ENCODE data around the gene FGR.

Gene FGR

GRCh38 chr1:27596986-27597385 is 38.0 kb downstream of the FGR start:
- TF ChIP-seq GATA3 (IDR thresholded peaks at IDR 0.05; ENCODE audit: low read depth, low read length) (no peak), GATA2 (IDR thresholded peaks at IDR 0.05; ENCODE audit: low read depth, low read length) (no peak)

DNA sequence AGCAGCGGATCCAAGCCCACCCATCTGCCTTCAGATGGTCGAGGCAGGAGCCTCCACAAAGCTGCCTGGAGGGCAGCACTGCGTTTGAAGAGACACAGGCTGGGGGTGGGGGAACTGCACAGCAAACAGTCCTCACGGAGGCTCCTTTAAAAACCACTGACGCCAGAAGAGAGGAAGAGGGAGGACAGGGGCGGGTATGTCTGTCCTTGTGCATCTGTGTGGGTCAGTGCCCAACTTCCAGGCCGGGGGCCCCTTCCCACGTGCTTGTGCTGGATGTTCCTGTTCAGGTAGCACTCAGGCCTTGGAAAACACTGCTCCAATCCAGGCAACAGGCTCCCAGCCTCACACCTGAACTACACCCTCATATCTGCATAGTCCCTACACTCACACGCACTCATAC is 38.7 kb downstream of the FGR start:
- TF ChIP-seq GATA3 (IDR thresholded peaks at IDR 0.05; ENCODE audit: low read depth, low read length) (no peak), GATA2 (IDR thresholded peaks at IDR 0.05; ENCODE audit: low read depth, low read length) (no peak)

DNA sequence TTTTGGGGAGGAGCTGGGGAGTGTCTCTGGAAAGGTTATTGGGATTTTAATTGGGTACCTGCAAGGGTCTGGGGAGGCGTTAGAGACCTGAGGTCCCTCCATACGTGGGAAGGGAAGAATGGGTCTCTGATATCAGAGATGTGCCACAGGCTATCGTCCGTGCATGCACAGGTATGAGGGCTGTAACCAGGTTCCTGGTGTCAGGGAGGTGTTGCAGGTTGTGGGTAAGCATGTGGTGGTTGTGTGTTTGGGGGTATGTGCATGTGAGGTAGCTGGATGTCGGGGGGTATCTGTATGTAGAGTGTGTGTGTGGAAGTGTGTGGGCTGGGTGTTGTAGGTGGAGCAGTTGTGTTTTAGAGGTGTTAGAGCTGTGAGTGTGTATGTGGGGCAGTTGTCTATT is 39.4 kb downstream of the FGR start:
- TF ChIP-seq GATA2 (IDR thresholded peaks at IDR 0.05; ENCODE audit: low read depth, low read length) = no peak
- TF ChIP-seq GATA3 (IDR thresholded peaks at IDR 0.05; ENCODE audit: low read depth, low read length) = no peak

DNA sequence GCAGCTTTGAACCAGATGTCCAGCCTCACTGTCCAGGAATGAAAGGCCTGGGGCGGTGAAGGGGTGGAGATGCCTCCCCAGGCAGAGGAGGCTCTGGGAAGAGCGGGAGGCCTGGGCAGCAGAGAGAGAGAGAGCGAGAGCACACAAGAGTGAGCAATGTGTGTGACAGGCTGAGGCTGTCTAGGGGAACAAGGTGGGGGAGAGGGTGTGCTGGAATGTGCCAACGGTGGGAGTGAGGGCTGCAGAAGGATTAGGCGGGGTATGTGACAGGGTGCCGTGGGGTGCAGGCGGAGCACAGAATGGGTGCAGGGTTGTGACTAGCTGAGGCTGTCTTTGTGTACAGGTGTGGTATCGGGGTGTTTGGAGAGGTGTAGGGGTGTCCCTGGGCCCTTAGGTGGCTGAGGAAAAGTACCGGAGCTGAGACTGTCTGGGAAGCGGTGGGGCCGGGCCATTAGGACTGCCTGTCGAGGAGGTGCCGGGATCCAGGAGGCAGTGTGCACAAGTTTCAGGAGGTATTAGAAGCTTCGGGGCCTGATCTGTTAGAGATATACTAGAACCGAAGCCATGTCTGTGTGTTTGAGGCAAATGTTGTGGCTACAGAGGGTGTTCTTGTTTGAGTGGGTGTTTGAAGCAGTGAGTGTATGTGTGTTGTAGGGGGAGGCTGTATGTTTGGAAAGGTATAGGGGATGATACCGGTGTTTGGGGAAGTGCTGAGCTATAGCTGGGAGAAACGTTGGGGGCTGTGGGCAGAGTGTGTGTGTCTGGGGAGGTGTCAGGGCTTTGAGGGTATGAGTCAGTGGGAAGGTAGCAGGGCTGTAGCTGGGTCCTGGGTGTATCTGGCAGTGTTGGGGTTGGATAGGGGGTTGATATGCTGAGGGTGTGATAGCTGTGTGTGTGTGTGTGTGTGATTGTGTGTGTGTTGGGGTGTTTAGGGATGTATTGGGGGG is 40.1 kb downstream of the FGR start:
- TF ChIP-seq GATA2 (IDR thresholded peaks at IDR 0.05; ENCODE audit: low read depth, low read length) (no peak), GATA3 (IDR thresholded peaks at IDR 0.05; ENCODE audit: low read depth, low read length) (no peak)

DNA sequence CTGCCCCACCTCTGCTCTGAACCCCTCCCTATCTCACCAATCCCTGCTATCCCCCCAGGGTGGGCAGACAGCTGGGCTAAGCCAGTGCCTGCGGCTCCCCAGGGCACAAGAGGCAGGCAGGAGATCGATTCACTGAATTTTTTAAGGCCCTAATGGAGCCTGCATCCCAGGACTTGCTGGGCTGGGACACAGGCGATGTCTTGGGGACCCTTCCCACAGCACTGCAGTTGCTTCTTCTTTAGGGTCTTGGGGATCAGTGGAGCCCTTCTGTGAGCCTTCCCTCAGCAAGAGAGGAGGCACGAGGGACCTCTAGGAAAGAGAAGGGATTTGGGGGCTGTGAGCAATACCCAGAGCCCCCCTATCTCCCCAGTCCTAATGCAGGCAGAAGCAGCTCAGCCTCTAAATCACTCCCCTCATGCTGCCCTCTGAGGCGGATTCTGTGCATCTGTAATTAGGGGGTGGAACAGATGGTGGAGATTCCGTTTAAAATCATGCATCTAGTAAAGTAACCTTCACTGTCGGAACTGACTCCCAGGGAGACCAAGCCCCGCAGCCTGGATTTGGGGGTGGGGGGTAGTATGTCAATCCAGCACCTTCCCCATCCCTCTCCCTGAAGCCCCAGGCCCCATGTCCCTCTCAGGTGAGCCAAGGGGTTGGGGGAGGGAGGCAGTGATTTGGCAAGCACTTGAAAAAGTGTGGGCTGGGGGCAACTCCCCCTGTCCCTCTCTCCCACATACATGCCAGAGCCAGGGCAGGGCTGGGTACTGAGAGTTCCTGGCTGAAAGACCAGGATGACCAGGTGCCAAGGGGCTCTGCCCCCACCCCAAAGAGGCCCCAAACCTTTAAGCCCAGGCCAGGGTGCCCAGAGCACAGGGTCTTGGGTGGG is 41.1 kb downstream of the FGR start:
- TF ChIP-seq GATA3 (IDR thresholded peaks at IDR 0.05; ENCODE audit: low read depth, low read length) (no peak), GATA2 (IDR thresholded peaks at IDR 0.05; ENCODE audit: low read depth, low read length) (peak; percentile 68)

DNA sequence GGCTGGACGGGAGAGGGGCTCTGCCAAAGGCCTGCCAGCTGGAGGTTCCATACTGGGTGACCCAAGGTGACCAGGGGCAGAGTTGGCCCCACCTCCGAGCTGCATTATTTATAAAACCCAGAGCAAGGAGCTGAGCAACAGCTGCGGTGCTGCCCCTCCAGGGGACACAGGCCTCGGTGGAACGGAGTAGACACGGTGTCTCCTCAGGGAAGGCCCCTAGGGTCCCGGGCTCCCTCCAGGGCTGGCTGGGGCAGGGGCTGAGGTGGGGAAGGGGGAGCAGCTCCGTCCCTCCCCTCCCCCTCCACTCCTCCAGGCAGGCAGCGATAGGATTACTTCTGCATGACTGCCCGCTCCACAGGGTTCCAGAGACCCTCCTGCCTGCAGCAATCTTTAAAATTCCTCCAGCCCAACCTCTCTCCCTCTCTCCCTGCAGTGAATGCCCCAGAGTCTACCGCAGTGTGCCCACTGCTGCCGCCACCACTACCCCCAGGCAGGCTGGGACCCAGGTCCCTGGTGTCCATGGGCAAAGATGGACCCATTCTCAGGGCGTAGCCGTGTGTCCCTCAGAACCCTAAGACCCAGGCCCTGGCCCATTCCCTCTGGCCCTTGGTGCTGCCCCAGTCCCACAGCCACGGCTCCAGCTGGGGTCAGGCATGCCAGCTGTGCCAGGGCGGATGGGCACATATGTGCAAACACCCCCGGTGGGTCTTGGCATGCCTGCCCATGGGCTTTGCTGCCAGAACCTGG is 41.9 kb downstream of the FGR start:
- no peak for TF ChIP-seq GATA3 (IDR thresholded peaks at IDR 0.05; ENCODE audit: low read depth, low read length)
- no peak for TF ChIP-seq GATA2 (IDR thresholded peaks at IDR 0.05; ENCODE audit: low read depth, low read length)

DNA sequence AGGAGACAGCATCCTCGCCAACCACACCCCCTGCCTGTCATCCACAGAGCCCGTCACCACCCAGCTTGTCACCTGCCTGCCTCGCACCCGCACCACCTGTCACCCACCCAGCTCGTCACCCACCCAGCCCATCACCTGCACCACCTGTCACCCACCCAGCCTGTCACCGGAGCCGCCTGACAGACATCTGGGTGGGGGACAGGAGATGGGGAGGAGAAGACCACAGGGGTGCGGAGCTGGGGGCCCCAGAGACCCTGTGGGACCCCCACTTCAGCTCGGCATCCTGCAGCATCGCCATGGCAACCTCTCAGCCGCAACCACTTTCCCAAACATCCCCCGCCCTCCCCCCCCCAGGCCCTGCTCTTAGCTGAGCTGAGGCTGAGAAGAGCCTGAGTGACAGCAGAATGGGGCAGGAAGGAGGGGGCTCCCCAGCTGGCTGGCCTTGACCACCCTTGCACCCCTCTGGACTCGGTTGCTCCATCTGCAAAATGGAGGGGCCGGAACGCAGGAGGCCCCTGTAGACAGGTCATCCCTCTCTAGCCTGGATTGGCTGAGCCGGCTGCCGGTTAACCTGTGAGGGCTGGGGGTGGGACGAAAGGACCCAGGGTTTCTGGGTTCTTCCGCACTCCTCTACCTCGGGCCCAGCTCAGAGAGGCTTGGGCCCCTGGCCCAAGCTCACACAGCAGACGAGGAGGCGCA is 42.6 kb downstream of the FGR start:
- no peak for TF ChIP-seq GATA3 (IDR thresholded peaks at IDR 0.05; ENCODE audit: low read depth, low read length)
- no peak for TF ChIP-seq GATA2 (IDR thresholded peaks at IDR 0.05; ENCODE audit: low read depth, low read length)

- TF ChIP-seq GATA3 (IDR thresholded peaks at IDR 0.05; ENCODE audit: low read depth, low read length) = no peak
- TF ChIP-seq GATA2 (IDR thresholded peaks at IDR 0.05; ENCODE audit: low read depth, low read length) = no peak
These were observed 43.4 kb downstream of the FGR start for GRCh38 chr1:27591622-27592021.

GRCh38 chr1:27590917-27591508 is 44.0 kb downstream of the FGR start:
- TF ChIP-seq GATA3 (IDR thresholded peaks at IDR 0.05; ENCODE audit: low read depth, low read length) = no peak
- no peak for TF ChIP-seq GATA2 (IDR thresholded peaks at IDR 0.05; ENCODE audit: low read depth, low read length)

DNA sequence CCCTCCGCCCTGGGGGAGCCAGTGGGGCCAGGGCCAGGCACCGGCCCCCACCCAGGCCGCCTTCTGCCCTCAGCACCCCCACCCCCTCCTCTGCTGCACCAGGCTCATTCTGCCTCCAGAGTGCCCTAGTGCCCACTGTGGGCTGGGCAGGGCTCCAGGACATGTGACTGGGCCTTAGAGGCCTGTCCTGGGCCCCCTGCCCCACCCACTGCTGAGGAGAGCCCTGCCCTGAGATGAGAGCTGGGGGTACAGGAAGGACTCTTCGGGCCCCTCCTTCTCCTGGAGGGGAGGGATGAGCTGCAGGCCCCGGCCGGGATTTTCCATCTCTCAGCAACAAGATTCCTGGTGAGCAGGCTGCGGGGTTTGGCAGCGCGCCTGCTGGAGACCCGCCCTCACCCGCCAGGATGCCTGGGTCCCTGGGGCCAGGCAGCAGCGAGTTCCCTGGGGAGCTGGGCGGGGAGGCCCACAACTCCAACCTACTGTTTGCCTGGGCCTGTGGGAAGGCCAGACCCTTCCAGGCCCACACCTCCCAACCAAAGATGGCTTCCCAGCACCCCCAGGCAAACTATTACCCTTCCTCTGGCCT is 45.1 kb downstream of the FGR start:
- no peak for TF ChIP-seq GATA3 (IDR thresholded peaks at IDR 0.05; ENCODE audit: low read depth, low read length)

- TF ChIP-seq GATA2 (IDR thresholded peaks at IDR 0.05; ENCODE audit: low read depth, low read length) (peak; percentile 79), GATA3 (IDR thresholded peaks at IDR 0.05; ENCODE audit: low read depth, low read length) (no peak)
These were observed 45.5 kb downstream of the FGR start for GRCh38 chr1:27589441-27589840.

- TF ChIP-seq GATA3 (IDR thresholded peaks at IDR 0.05; ENCODE audit: low read depth, low read length) (no peak), GATA2 (IDR thresholded peaks at IDR 0.05; ENCODE audit: low read depth, low read length) (no peak)
These were observed 46.4 kb downstream of the FGR start for GRCh38 chr1:27588256-27589232.

Data from SH-SY5Y (cell line).